ENCODE data around the gene FOXG1. TPM values are rescaled to one million over a fixed set of nuclear protein-coding genes. Genes with fewer than 3 reads are reported as not detected.

The FOXG1 gene
- polyA plus RNA-seq, 1 donor from 2014 or later = 53.5 TPM

DNA sequence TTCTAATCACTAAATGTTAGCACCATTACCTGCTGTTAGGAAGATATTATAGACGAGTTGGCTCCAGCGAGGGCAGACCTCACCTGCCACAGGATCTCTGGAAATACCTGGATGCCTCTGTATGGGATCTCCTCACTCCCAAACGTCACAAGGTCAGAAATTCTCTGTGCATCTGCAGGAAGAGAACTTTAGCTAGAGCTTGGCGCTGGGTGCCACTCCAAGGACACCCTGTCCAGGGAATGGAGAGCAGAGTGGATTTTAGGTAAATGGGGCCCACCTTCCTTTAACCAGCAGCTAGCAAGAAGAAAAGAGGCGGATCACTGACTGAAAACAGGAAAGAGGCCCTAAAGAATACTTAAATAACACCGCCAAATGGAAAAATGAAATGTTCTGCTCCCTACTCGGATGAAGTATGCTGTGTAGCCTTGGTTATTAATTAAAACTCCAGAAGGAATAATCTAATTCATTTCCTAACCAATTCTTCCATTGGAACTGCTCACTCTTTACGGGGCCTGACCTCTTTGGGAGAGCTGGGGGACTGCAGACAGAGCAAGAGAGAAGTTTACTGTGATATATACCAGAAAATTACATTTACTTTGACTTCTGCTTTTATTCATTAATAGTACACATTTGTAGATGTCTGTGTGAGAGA, 4.2 kb upstream of the FOXG1 start:
- peaks cover 20% of the 10 kb centered on the region for H3F3A ChIP-seq (ENCODE audit: insufficient read depth, low read length, poor library complexity, severe bottlenecking)
- no peaks in the 10 kb centered on the region for H3K9me2 ChIP-seq (ENCODE audit: insufficient read depth, low read length)
- peak overlapping the region; percentile 82 for H3K4me3 ChIP-seq (ENCODE audit: low read length)
- peak overlapping the region; percentile 98 for H3K9ac ChIP-seq (ENCODE audit: low read length)
- peak overlapping the region; percentile 100 for H3K4me2 ChIP-seq (ENCODE audit: low read length)
- H3K79me2 ChIP-seq (replicated peaks; ENCODE audit: insufficient read depth, low read length) = peaks cover 87% of the 10 kb centered on the region
- no peaks in the 10 kb centered on the region for H4K20me1 ChIP-seq (ENCODE audit: insufficient read depth)
- H3K9me3 ChIP-seq (ENCODE audit: low read length) = no peaks in the 10 kb centered on the region
- no peak overlapping the region for H2AFZ ChIP-seq (ENCODE audit: low read depth, low read length)
- H3K36me3 ChIP-seq (ENCODE audit: insufficient read depth, low read length) = no peaks in the 10 kb centered on the region
- TF ChIP-seq RAD21 (conservative IDR thresholded peaks at IDR 0.05) = no peak
- TF ChIP-seq TAF1 (IDR thresholded peaks at IDR 0.05; ENCODE audit: low read depth) = no peak
- TF ChIP-seq, protein P1, sequence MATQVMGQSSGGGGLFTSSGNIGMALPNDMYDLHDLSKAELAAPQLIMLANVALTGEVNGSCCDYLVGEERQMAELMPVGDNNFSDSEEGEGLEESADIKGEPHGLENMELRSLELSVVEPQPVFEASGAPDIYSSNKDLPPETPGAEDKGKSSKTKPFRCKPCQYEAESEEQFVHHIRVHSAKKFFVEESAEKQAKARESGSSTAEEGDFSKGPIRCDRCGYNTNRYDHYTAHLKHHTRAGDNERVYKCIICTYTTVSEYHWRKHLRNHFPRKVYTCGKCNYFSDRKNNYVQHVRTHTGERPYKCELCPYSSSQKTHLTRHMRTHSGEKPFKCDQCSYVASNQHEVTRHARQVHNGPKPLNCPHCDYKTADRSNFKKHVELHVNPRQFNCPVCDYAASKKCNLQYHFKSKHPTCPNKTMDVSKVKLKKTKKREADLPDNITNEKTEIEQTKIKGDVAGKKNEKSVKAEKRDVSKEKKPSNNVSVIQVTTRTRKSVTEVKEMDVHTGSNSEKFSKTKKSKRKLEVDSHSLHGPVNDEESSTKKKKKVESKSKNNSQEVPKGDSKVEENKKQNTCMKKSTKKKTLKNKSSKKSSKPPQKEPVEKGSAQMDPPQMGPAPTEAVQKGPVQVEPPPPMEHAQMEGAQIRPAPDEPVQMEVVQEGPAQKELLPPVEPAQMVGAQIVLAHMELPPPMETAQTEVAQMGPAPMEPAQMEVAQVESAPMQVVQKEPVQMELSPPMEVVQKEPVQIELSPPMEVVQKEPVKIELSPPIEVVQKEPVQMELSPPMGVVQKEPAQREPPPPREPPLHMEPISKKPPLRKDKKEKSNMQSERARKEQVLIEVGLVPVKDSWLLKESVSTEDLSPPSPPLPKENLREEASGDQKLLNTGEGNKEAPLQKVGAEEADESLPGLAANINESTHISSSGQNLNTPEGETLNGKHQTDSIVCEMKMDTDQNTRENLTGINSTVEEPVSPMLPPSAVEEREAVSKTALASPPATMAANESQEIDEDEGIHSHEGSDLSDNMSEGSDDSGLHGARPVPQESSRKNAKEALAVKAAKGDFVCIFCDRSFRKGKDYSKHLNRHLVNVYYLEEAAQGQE (IDR thresholded peaks at IDR 0.05; ENCODE audit: borderline replicate concordance) = no peak
- TF ChIP-seq, protein P2, sequence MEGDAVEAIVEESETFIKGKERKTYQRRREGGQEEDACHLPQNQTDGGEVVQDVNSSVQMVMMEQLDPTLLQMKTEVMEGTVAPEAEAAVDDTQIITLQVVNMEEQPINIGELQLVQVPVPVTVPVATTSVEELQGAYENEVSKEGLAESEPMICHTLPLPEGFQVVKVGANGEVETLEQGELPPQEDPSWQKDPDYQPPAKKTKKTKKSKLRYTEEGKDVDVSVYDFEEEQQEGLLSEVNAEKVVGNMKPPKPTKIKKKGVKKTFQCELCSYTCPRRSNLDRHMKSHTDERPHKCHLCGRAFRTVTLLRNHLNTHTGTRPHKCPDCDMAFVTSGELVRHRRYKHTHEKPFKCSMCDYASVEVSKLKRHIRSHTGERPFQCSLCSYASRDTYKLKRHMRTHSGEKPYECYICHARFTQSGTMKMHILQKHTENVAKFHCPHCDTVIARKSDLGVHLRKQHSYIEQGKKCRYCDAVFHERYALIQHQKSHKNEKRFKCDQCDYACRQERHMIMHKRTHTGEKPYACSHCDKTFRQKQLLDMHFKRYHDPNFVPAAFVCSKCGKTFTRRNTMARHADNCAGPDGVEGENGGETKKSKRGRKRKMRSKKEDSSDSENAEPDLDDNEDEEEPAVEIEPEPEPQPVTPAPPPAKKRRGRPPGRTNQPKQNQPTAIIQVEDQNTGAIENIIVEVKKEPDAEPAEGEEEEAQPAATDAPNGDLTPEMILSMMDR (IDR thresholded peaks at IDR 0.05; ENCODE audit: poor library complexity, severe bottlenecking) = peak; percentile 58
- no peak for TF ChIP-seq SMC3 (conservative IDR thresholded peaks at IDR 0.05; ENCODE audit: poor library complexity)
- H3K27me3 ChIP-seq (ENCODE audit: insufficient read depth, low read depth, low read length) = no peaks in the 10 kb centered on the region
- peak overlapping the region; percentile 100 for H3K27ac ChIP-seq (ENCODE audit: low read length)

DNA sequence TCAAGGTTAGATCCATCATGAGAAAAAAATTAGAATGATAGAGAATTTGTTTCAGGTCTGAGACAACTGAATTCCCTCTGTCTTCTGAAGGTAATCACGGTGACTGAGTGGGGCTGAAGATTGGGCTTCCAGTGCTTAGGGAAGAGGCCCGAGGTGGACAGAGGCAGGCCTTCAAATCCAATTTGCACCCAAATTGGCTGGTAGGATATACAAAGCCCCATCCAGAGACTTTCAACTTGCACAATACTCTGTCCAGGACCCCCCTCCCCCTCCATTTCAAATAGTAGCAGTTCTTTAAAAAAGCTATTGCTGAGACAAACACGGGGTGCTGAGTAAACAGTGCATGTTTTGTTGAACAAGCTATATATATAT, 3.6 kb upstream of the FOXG1 start:
- peak overlapping the region; percentile 82 for H3K4me3 ChIP-seq (ENCODE audit: low read length)
- H3K9me2 ChIP-seq (ENCODE audit: insufficient read depth, low read length) = no peaks in the 10 kb centered on the region
- H3K9me3 ChIP-seq (ENCODE audit: low read length) = no peaks in the 10 kb centered on the region
- H3F3A ChIP-seq (ENCODE audit: insufficient read depth, low read length, poor library complexity, severe bottlenecking) = peaks cover 17% of the 10 kb centered on the region
- H2AFZ ChIP-seq (ENCODE audit: low read depth, low read length) = no peak overlapping the region
- no peaks in the 10 kb centered on the region for H3K36me3 ChIP-seq (ENCODE audit: insufficient read depth, low read length)
- no peak for TF ChIP-seq RAD21 (conservative IDR thresholded peaks at IDR 0.05)
- TF ChIP-seq POLR2AphosphoS5 (IDR thresholded peaks at IDR 0.05) = peak; percentile 16
- no peak for TF ChIP-seq EZH2 (IDR thresholded peaks at IDR 0.05; ENCODE audit: borderline replicate concordance, insufficient read depth, low read length, poor library complexity, severe bottlenecking)
- peak overlapping the region; percentile 98 for H3K9ac ChIP-seq (ENCODE audit: low read length)
- H3K27me3 ChIP-seq (ENCODE audit: insufficient read depth, low read depth, low read length) = no peaks in the 10 kb centered on the region
- H3K27ac ChIP-seq (ENCODE audit: low read length) = peak overlapping the region; percentile 100
- peak overlapping the region; percentile 100 for H3K4me2 ChIP-seq (ENCODE audit: low read length)
- H4K20me1 ChIP-seq (ENCODE audit: insufficient read depth) = peaks cover 2% of the 10 kb centered on the region
- H3K79me2 ChIP-seq (replicated peaks; ENCODE audit: insufficient read depth, low read length) = peaks cover 86% of the 10 kb centered on the region

DNA sequence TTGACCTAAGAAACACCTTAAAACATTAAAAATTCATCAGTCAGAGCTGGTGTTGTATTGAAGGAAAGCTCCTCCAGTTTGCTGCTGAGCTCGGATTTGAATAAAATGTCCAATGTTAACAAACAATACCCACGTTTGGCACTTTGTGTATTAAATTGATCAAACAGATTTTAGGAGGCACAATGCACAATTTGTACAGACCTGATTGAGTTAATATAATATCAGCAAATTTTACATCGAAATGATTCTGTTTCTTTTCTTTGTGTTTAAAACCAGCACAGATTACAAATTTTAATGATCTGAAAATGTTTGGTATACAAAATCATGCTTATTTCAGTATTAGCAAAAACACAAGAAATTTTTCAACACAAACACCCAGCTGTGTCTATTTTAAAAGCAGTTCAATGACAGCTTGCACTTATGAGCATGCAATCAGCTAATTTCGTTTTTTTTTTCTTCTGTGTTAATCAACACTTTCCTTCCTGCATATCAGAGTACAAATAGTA, 2.8 kb upstream of the FOXG1 start:
- TF ChIP-seq, protein P2 (IDR thresholded peaks at IDR 0.05; ENCODE audit: poor library complexity, severe bottlenecking) = no peak
- TF ChIP-seq MXI1 (conservative IDR thresholded peaks at IDR 0.05; ENCODE audit: poor library complexity, severe bottlenecking) (no peak), SMC3 (conservative IDR thresholded peaks at IDR 0.05; ENCODE audit: poor library complexity) (no peak), TAF1 (IDR thresholded peaks at IDR 0.05; ENCODE audit: low read depth) (no peak), RAD21 (conservative IDR thresholded peaks at IDR 0.05) (no peak), POLR2AphosphoS5 (IDR thresholded peaks at IDR 0.05) (no peak), EZH2 (IDR thresholded peaks at IDR 0.05; ENCODE audit: borderline replicate concordance, insufficient read depth, low read length, poor library complexity, severe bottlenecking) (no peak), EP300 (conservative IDR thresholded peaks at IDR 0.05; ENCODE audit: poor library complexity, severe bottlenecking) (no peak)
- TF ChIP-seq, protein P1 (IDR thresholded peaks at IDR 0.05; ENCODE audit: borderline replicate concordance) = no peak
- H3K27ac ChIP-seq (ENCODE audit: low read length) = peak overlapping the region; percentile 100
- H3K36me3 ChIP-seq (ENCODE audit: insufficient read depth, low read length) = peaks cover 8% of the 10 kb centered on the region
- peak overlapping the region; percentile 98 for H3K9ac ChIP-seq (ENCODE audit: low read length)
- no peaks in the 10 kb centered on the region for H3K9me3 ChIP-seq (ENCODE audit: low read length)
- H3K4me3 ChIP-seq (ENCODE audit: low read length) = peak overlapping the region; percentile 82
- peaks cover 86% of the 10 kb centered on the region for H3K79me2 ChIP-seq (replicated peaks; ENCODE audit: insufficient read depth, low read length)
- H3K4me2 ChIP-seq (ENCODE audit: low read length) = peak overlapping the region; percentile 100
- H3K27me3 ChIP-seq (ENCODE audit: insufficient read depth, low read depth, low read length) = no peaks in the 10 kb centered on the region
- no peaks in the 10 kb centered on the region for H3K9me2 ChIP-seq (ENCODE audit: insufficient read depth, low read length)
- H3F3A ChIP-seq (ENCODE audit: insufficient read depth, low read length, poor library complexity, severe bottlenecking) = peaks cover 16% of the 10 kb centered on the region
- H2AFZ ChIP-seq (ENCODE audit: low read depth, low read length) = no peak overlapping the region
- H4K20me1 ChIP-seq (ENCODE audit: insufficient read depth) = peaks cover 10% of the 10 kb centered on the region

Data from neural cell (in vitro differentiated cells).